HepG2 (cell line): Measurements from ENCODE around the gene TBCD. TPM values are rescaled to one million over a fixed set of nuclear protein-coding genes. Genes with fewer than 3 reads are reported as not detected.

Experiments
- MED8 ChIP-seq: sonication (generic); formaldehyde crosslinking; IDR thresholded peaks from 2 replicates; pipeline ENCODE4 v1.8.1; 2023; ENCODE audit warnings: mild to moderate bottlenecking, missing genetic modification reagents; ENCODE audit not compliant: insufficient replicate concordance
- SP4 ChIP-seq: sonication (generic); formaldehyde crosslinking; IDR thresholded peaks from 2 replicates; pipeline ENCODE4 v1.8.1; 2023; ENCODE audit warnings: mild to moderate bottlenecking, missing genetic modification reagents
- ZNF407 ChIP-seq: sonication (generic); formaldehyde crosslinking; IDR thresholded peaks from one replicate; pipeline ENCODE4 v1.5.1; 2020; ENCODE audit warnings: mild to moderate bottlenecking, missing genetic modification reagents; ENCODE audit errors: not compliant biosample characterization
- ZNF562 ChIP-seq: sonication (generic); formaldehyde crosslinking; IDR thresholded peaks from 2 replicates; pipeline ENCODE4 v1.8.0; 2022; ENCODE audit warnings: missing genetic modification reagents, borderline replicate concordance
- ZNF773 ChIP-seq: sonication (generic); formaldehyde crosslinking; IDR thresholded peaks from 2 replicates; pipeline ENCODE4 v1.4.0; 2020; ENCODE audit warnings: missing genetic modification reagents, borderline replicate concordance
- ZNF780A ChIP-seq: sonication (generic); formaldehyde crosslinking; IDR thresholded peaks from 2 replicates; pipeline ENCODE4 v1.8.0; 2022; ENCODE audit warnings: mild to moderate bottlenecking, missing genetic modification reagents, moderate library complexity
- polyA plus RNA-seq, 8 experiments: library from polyadenylated mRNA; depleted of rRNA in 3 of 8; stranded (reverse) in 7 of 8; unstranded in 1 of 8; fragments of >200 nt; fragmentation: Illumina TruSeq in 4 of 8; extraction: Trizol in 4 of 8; gene quantifications; 2 replicates each; pipeline versions ENCODE4 v1.2.1 to v1.2.3, GENCODE V29; 2011 to 2016; ENCODE audit warnings: low read depth in 4 of 8, missing spikeins in 1 of 8, mixed read lengths in 1 of 8; ENCODE audit not compliant: insufficient read depth in 1 of 8
- total RNA-seq, 5 experiments: library from RNA; depleted of rRNA; stranded (reverse); fragments of >200 nt; fragmentation: Illumina TruSeq; extraction: Trizol; gene quantifications; 2 replicates each; pipeline ENCODE4 v1.2.3, GENCODE V29; 2016; ENCODE audit warnings: low read depth in 1 of 5
- TF ChIP-seq, protein P1 (sequence below): sonication (generic); formaldehyde crosslinking; IDR thresholded peaks from 2 replicates; pipeline ENCODE4 v1.8.1; 2022; ENCODE audit warnings: mild to moderate bottlenecking, missing genetic modification reagents
- TF ChIP-seq, protein P2 (sequence below): sonication (generic); formaldehyde crosslinking; IDR thresholded peaks from 2 replicates; pipeline ENCODE4 v1.4.0; 2020; ENCODE audit warnings: mild to moderate bottlenecking, missing genetic modification reagents
- TF ChIP-seq, protein P3 (sequence below): sonication (generic); formaldehyde crosslinking; IDR thresholded peaks from 2 replicates; pipeline ENCODE4 v1.4.0; 2020; ENCODE audit warnings: missing genetic modification reagents

The TBCD gene
- total and polyA plus RNA-seq, 2 of the 13 experiments (the other 11 are each of a cell fraction or from before 2014, with no cell fraction given) = 33.9 to 54.8 TPM

GRCh38 chr17:82734987-82735866 is 16.6 kb upstream of the TBCD start, which contains the start of gene FN3K (continued):
- peak; percentile 18 for TF ChIP-seq ZNF407
- TF ChIP-seq MED8 (CRISPR knock-in tag) = no peak
- TF ChIP-seq ZNF562 (CRISPR knock-in tag) = no peak
- TF ChIP-seq, protein P1, sequence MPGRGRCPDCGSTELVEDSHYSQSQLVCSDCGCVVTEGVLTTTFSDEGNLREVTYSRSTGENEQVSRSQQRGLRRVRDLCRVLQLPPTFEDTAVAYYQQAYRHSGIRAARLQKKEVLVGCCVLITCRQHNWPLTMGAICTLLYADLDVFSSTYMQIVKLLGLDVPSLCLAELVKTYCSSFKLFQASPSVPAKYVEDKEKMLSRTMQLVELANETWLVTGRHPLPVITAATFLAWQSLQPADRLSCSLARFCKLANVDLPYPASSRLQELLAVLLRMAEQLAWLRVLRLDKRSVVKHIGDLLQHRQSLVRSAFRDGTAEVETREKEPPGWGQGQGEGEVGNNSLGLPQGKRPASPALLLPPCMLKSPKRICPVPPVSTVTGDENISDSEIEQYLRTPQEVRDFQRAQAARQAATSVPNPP (CRISPR knock-in tag) = 0 out of 2 replicates have a peak, but pooled peaks have one; percentile 67
- TF ChIP-seq, protein P2, sequence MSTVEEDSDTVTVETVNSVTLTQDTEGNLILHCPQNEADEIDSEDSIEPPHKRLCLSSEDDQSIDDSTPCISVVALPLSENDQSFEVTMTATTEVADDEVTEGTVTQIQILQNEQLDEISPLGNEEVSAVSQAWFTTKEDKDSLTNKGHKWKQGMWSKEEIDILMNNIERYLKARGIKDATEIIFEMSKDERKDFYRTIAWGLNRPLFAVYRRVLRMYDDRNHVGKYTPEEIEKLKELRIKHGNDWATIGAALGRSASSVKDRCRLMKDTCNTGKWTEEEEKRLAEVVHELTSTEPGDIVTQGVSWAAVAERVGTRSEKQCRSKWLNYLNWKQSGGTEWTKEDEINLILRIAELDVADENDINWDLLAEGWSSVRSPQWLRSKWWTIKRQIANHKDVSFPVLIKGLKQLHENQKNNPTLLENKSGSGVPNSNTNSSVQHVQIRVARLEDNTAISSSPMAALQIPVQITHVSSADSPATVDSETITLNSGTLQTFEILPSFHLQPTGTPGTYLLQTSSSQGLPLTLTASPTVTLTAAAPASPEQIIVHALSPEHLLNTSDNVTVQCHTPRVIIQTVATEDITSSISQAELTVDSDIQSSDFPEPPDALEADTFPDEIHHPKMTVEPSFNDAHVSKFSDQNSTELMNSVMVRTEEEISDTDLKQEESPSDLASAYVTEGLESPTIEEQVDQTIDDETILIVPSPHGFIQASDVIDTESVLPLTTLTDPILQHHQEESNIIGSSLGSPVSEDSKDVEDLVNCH (CRISPR knock-in tag) = no peak
- TF ChIP-seq, protein P3, sequence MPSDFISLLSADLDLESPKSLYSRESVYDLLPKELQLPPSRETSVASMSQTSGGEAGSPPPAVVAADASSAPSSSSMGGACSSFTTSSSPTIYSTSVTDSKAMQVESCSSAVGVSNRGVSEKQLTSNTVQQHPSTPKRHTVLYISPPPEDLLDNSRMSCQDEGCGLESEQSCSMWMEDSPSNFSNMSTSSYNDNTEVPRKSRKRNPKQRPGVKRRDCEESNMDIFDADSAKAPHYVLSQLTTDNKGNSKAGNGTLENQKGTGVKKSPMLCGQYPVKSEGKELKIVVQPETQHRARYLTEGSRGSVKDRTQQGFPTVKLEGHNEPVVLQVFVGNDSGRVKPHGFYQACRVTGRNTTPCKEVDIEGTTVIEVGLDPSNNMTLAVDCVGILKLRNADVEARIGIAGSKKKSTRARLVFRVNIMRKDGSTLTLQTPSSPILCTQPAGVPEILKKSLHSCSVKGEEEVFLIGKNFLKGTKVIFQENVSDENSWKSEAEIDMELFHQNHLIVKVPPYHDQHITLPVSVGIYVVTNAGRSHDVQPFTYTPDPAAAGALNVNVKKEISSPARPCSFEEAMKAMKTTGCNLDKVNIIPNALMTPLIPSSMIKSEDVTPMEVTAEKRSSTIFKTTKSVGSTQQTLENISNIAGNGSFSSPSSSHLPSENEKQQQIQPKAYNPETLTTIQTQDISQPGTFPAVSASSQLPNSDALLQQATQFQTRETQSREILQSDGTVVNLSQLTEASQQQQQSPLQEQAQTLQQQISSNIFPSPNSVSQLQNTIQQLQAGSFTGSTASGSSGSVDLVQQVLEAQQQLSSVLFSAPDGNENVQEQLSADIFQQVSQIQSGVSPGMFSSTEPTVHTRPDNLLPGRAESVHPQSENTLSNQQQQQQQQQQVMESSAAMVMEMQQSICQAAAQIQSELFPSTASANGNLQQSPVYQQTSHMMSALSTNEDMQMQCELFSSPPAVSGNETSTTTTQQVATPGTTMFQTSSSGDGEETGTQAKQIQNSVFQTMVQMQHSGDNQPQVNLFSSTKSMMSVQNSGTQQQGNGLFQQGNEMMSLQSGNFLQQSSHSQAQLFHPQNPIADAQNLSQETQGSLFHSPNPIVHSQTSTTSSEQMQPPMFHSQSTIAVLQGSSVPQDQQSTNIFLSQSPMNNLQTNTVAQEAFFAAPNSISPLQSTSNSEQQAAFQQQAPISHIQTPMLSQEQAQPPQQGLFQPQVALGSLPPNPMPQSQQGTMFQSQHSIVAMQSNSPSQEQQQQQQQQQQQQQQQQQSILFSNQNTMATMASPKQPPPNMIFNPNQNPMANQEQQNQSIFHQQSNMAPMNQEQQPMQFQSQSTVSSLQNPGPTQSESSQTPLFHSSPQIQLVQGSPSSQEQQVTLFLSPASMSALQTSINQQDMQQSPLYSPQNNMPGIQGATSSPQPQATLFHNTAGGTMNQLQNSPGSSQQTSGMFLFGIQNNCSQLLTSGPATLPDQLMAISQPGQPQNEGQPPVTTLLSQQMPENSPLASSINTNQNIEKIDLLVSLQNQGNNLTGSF = 0 out of 2 replicates have a peak, but pooled peaks have one; percentile 32
- no peak for TF ChIP-seq ZNF780A (CRISPR knock-in tag)
- peak; percentile 64 for TF ChIP-seq SP4
- TF ChIP-seq ZNF773 (CRISPR knock-in tag) = peak; percentile 91; the same call in 1 of the 2 replicates
